Measurements from ENCODE around the gene KCNA5.

Gene KCNA5

GRCh38 chr12:5083955-5084849 lies 40.5 kb downstream of the KCNA5 start:
- H3K4me3 ChIP-seq (ENCODE audit: low read depth, low read length): no peak overlapping the region

GRCh38 chr12:5085896-5086295 lies 42.2 kb downstream of the KCNA5 start:
- no peak for TF ChIP-seq CTCF (IDR thresholded peaks at IDR 0.05; ENCODE audit: low read depth, low read length)
- no peak overlapping the region for H3K4me3 ChIP-seq (ENCODE audit: low read depth, low read length)

More at GRCh38 chr12:5083955-5084849, 40.5 kb downstream of the KCNA5 start:
- TF ChIP-seq CTCF (IDR thresholded peaks at IDR 0.05; ENCODE audit: low read depth, low read length): peak; percentile 65

GRCh38 chr12:5087831-5088554 lies 44.3 kb downstream of the KCNA5 start:
- H3K4me3 ChIP-seq (ENCODE audit: low read depth, low read length): no peak overlapping the region
- no peak for TF ChIP-seq CTCF (IDR thresholded peaks at IDR 0.05; ENCODE audit: low read depth, low read length)

- no peak overlapping the region for H3K4me3 ChIP-seq (ENCODE audit: low read depth, low read length)
- no peak for TF ChIP-seq CTCF (IDR thresholded peaks at IDR 0.05; ENCODE audit: low read depth, low read length)
Measured at GRCh38 chr12:5088586-5089264, 45.0 kb downstream of the KCNA5 start.

GRCh38 chr12:5094551-5094950 lies 50.9 kb downstream of the KCNA5 start:
- H3K4me3 ChIP-seq (ENCODE audit: low read depth, low read length): no peak overlapping the region
- no peak for TF ChIP-seq CTCF (IDR thresholded peaks at IDR 0.05; ENCODE audit: low read depth, low read length)

GRCh38 chr12:5094986-5095385 lies 51.3 kb downstream of the KCNA5 start:
- H3K4me3 ChIP-seq (ENCODE audit: low read depth, low read length): no peak overlapping the region
- no peak for TF ChIP-seq CTCF (IDR thresholded peaks at IDR 0.05; ENCODE audit: low read depth, low read length)
